Transverse colon (tissue), 4 donors: ENCODE results near the gene KCNJ11.

Source experiments
- CTCF ChIP-seq, 5 experiments: fragments of 200-600 bp in 3 of 5; fragments of 450-650 bp in 2 of 5; sonication (generic) in 3 of 5; IDR thresholded peaks; 1 replicate in 2 of 5; 2 replicates in 3 of 5; pipeline ENCODE4 v1.5.1; 2016 to 2017; ENCODE audit warnings: antibody characterized with exemption in 5 of 5, inconsistent platforms in 3 of 5, mild to moderate bottlenecking in 2 of 5, moderate library complexity in 1 of 5
- EP300 ChIP-seq: sonication (generic); formaldehyde crosslinking; IDR thresholded peaks from one replicate; pipeline ENCODE4 v1.6.1; 2017; ENCODE audit warnings: antibody characterized with exemption, low read depth
- POLR2A ChIP-seq: fragments of 450-650 bp; IDR thresholded peaks from one replicate; pipeline ENCODE4 v1.6.1; 2016; ENCODE audit warnings: antibody characterized with exemption, mild to moderate bottlenecking, moderate library complexity
- POLR2AphosphoS5 ChIP-seq, 3 donors: sonication (generic); formaldehyde crosslinking; IDR thresholded peaks; one replicate each; pipeline ENCODE4 v1.6.1; 2016; ENCODE audit warnings: antibody characterized with exemption in 3 of 3

GRCh38 chr11:17408641-17409040, 20.2 kb upstream of the KCNJ11 start:
- TF ChIP-seq POLR2A (no peak), CTCF (IDR thresholded peaks at IDR 0.05) (no peak), POLR2AphosphoS5 (IDR thresholded peaks at IDR 0.05) (no peak), EP300 (no peak)
